CD4-positive, alpha-beta T cell treated with Interleukin-2 at 100 ng/mL for 4 hours (primary cell): ENCODE results near the gene ARHGAP28.
"Not testable (repeated sequence)": the region's sequence is repeated elsewhere in the genome, so short reads cannot be mapped to it uniquely, and the experiment has no call there.

Source experiments
- DNase-seq: peaks from one replicate; pipeline ENCODE4 v3.0.0-alpha.2; 2020; ENCODE audit warnings: low spot score

Gene ARHGAP28

DNA sequence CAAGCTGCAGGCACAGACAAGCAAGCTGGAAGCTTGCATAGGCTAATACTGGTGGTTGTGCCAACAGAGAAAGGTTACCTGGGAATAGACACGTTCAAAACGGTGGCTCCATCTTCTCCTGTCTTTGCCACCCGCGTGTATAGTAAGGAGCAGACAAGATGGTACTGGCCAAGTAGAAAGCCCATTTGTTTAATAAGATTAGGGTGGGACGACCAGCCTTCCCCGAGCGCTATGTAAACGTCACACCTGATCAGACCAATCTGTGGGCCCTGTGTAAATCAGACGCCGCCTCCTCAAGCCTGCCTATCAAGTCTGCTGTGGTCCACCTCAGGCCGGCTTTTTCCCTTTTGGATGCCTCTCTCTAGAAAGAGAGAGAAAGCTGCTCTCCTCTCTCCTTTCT lies 198.8 kb downstream of the ARHGAP28 start:
- DNase-seq, result no peak

DNA sequence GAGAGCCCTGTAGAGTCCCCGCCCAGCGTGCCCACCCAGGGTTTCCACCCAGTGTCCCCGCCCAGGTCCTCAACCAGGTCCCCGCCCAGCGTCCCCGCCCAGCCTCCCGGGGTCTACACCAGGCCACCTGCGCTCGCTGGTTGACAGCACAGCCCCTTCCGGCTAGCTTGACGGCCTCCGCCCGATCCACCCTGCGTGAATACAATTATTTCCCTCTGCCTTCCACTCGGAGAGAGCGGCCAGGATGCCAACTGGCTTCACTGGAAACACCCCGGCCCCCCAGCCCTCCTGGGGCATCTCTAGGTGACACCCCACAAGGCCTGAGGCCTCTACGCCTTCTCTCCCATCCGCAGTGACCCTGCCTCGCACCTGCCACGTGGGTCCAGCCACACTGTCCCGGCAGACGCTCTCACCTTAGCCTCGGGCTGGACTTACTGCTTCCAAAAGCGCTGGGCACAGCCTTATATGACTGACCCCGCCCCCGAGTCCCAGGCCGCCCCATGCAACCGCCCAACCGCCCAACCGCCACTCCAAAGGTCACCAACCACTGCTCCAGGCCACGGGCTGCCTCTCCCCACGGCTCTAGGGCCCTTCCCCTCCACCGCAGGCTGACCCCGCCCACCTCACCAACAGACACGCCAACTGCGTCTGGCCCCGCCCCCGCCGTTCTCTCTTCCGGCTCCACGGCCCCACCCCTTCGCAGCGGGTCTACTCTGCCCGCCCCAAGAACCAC lies 200.0 kb downstream of the ARHGAP28 start:
- no peak for DNase-seq

DNA sequence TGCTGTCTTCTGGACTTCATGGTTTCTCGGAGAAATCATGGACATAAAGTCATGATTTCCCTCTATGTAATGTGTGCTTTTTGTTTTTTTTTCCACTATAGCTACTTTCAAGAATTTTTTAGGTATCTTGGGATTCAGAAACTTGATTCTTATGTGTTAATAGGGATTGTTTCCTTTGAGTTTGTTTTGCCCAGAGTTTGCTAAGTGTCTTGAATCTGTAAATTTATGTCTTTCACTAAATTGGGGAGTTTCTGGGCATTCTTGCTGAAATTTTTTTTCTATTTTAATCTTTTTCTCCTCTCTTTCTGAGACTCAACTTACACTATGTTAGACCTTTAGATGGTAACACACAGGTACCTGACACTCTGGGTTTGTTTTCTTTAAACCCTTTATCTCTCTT lies 205.3 kb downstream of the ARHGAP28 start:
- no peak for DNase-seq

DNA sequence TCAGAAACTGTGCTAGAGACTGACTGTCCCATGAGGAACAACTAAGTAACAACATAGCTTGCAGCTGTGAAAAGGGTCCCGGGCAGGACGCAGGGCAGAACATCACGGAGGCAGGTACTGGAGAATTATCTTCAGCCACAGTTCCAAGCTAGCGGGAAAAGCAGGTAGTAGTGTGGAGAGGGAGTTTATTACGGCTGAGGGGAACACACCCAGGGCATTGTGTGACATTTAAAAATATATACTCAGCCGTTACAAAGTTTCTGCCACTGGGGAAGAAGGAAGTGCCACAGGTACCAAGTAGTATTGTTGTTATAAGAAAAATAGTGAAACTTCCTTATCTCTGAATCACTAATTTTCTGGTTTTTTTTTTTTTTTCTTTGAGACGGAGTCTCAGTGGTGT lies 208.5 kb downstream of the ARHGAP28 start:
- DNase-seq, result no peak

DNA sequence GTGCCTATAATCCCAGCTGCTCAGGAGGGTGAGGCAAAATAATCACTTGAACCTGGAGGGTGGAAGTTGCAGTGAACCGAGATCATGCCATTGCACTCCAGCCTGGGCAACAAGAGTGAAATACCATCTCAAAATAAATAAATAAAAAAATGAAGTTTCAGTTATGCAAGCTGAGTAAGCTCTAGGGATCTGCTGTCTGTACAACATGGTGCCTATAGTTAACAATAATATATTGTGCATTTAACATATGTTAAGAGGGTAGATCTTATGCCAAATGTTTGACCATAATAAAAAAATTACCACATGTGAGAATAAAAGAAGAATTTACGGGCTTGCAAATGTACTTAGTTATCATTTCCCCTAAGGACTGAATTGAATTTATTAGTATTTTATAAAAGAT lies 208.9 kb downstream of the ARHGAP28 start:
- not testable (repeated sequence) for DNase-seq

GRCh38 chr18:6939972-6940371 lies 210.5 kb downstream of the ARHGAP28 start:
- DNase-seq, result no peak

DNA sequence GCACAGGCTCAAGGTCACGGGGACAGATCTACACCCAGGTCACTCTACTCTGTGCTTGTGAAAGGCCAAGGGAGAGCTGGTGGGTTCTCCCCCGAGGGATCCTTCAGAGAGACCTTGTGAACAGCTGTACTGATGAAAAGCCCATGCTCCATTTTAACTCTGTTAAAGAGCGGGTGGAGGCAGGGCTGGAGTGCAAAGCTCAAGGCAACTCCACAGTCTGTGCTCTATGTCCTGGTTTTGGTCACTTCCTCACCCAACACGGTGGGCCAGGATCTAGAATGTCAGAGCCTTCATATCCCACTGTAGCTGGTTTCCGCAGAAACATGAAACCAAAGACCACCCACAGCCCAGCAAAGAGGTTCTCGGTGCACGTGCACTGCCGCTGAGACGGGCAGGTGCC lies 210.9 kb downstream of the ARHGAP28 start:
- no peak for DNase-seq

DNA sequence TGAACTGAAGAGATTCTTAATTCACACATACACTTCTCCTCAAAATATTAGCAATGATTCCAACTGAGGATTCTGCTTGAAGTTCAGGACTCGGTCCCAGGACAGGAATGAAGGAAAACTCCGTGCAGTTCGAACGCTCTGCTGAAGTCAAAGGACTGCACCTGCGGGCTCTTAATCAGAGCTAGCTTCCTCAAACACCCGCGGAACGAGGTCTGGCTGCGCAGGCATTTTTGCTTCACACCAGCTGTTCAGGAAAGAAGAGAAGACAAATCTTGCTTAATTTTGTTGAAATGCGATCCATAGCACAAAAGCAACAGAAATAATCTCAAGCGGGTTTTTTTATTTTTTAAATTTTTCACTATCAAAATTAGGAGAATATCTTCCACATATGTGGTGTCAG lies 212.5 kb downstream of the ARHGAP28 start:
- DNase-seq, result no peak

GRCh38 chr18:6942742-6943141 lies 213.2 kb downstream of the ARHGAP28 start:
- no peak for DNase-seq

DNA sequence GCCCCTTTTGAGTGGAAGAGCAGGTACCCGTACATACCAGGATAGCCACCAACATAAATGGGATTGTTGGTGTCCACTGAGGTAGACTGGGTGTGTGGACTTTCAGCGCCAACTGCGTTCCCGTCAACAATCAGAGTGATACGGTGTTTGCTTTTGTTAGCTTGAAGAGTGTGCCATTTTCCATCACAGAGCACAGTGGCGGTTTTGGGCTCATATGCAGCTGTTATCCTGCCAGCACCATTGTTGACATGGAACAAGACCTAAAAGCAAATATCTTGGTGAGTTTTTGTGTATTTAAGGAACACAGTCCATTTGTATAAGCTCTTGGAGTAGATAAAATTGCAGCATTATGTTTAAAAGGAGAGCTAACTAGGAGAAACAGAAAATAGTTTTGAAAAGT lies 213.6 kb downstream of the ARHGAP28 start:
- DNase-seq, result no peak

- DNase-seq, result no peak
Observed at GRCh38 chr18:6947338-6948030, 218.0 kb downstream of the ARHGAP28 start.

DNA sequence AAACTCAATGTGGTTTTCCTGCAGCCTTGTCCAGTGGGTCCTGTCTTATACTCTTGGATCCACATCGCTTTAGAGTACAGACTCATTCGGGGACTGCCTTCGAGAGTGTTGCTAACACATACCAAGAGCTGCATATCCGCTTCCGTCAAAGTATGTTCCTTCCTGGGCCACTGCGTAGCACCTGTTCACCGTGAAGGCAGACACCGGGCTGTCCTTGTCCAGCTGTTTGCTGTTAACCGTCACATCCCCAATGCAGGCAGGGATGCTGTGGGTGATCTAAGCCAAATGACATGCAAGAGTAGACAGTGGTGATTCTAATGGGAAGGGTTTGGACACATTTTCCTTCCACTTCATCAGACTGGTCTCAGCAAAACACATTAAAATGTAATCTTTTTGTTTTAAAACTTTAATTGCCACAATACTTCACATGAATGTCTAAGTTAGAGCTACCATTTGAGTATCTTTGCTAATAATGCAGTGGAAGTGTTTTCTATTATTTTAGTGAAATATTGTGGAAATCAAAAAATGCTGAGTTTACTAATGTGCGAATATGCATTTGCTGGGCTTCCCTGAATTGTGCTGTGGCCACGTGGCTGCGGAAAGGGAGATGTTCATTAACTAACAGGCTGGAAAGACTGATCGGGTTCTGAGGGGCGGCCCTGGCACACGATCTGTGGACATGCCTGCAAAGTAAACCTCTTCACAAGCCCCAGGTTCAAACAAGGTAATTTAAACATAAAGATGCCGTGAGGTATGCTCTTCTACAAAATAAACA lies 219.0 kb downstream of the ARHGAP28 start:
- no peak for DNase-seq

DNA sequence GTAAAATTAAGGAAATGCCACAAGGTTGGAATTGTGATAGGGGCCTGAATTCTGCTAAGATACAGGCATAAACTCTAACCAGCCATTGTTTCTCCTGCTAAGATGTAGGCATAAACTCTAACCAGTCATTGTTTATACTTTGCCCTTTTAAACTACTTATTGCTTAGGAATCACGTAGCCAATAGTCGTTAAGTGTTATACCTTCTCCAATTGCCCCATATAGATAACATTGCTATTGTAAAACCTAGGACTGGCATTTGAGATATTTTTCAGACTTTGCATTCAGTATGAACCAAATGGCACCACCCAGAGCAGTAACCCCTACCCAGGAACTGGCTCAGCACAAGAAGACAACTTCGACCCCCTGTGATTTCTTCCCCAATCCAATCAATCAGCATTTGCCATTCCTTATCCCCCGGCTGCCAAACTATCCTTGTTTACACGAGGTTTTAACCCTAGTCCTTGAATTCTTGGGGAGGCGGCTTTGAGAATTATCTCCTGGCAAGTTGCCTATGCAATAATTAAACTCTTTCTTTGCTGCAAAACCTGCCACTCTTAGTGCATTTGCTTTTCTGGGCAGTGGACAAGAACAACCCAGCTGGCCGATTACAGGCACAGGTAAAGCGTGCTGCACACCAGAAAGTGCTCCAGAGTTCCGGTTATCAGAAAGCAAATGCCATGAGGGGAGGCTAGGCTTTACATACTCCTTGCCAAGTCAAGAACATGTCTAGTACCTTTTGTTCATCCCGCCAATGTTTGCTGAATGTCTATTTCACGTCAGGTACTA lies 220.5 kb downstream of the ARHGAP28 start:
- DNase-seq, result no peak

- DNase-seq, result no peak
Observed at GRCh38 chr18:6950641-6951040, 221.1 kb downstream of the ARHGAP28 start.

- DNase-seq, result no peak
Observed at GRCh38 chr18:6951336-6952090, 222.0 kb downstream of the ARHGAP28 start.

DNA sequence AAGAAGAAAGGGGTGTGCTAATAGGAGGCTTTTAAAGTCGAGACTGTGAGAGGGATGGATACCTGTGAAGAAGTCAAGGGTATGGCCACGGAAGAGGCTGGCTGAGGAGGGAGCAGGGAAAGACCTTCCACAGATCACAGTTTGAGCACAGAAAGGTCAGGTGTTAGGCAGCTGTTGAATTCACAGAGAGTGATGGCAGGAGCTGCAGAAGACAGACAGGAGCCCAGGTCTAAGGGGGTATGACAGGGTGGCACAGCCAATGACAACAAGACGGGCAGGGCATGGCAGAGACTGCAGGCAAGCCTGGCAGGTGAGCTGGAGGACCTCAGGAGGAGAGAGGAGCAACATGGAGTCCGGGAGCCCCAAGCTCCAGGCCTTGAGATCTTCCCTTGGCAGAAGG lies 225.0 kb downstream of the ARHGAP28 start:
- no peak for DNase-seq

DNA sequence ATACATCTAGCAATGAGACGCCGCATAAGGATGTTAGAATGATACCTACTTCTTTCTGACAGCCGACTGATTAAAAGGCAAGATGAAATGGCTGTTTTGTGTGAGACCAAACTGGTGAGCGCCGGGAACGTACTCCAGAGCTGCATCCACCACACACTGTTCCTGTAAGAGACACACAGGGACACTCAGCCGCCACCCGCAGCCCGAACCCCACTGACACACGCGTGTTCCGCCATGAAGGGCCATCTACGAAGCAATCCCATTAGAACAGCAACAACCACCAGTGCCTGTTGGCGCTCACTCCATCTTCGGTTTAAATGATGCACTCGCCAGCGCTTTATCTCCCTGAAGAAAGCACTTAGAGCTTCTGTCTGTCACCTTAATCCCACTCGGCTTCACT lies 225.8 kb downstream of the ARHGAP28 start:
- DNase-seq, result no peak

DNA sequence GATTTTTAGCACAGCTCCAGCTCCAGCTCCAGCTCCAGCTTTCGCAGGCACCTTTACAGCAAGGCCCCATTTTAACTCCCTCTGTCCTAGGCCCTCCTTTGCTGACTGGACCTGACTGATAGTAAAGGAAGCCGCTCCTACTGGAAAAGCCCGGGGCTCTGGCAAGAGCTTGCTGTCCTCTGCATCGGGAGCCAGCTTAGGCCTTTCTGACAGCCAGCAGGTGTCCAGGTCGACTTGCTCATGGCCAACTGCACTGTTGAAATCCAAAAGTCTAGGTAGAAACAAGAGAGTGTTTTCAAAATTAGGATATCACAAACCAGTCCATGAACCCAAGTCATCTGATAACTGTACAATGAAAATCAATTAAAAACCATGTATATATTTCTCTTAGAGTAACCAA lies 227.0 kb downstream of the ARHGAP28 start:
- DNase-seq, result no peak

- no peak for DNase-seq
Observed at GRCh38 chr18:6956999-6957398, 227.5 kb downstream of the ARHGAP28 start.

DNA sequence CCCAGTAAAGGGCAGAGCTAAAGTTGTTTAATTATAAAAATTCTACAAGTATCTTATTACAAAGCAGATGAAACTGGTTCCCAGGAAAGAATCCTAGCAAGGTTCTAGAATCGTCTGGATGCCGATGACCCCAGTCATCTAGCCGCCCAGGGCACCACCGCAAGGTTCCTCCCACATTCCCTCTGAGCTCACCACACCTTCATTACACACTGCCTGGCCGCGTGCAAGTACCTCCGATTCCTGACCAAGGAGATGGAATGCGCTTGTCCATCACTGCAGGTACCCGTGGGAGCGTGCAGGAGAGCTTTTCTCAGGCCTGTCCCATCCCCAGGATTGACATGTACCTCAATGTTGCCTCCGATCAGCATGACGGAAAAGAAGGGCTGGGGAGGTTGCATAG lies 229.6 kb downstream of the ARHGAP28 start:
- DNase-seq, result no peak

GRCh38 chr18:6960124-6960523 lies 230.6 kb downstream of the ARHGAP28 start:
- no peak for DNase-seq

DNA sequence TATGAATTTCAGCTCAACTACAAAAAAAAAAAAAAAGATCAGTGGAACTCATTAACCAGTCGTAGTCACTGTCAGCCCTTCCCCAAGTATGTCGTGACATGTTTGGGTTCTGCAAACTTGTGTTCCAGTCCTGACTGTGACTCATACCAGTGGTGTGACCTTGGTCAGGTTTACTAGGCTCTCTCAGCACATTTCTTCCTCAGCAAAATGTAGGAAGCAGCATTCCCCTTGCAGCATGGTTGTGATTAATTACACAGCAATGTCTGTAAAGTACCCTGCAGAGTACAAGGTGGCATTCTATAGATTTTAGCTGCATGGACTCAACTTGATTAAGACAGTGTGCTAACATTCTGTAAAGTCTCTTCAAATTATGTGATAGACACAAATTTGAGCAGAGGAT lies 231.1 kb downstream of the ARHGAP28 start:
- DNase-seq, result no peak
